HEK293 (cell line): Measurements from ENCODE around the gene MAP7.
A peak's percentile ranks its signal among the peaks of the same experiment; 100 is the strongest.
"Not testable (repeated sequence)": the region's sequence is repeated elsewhere in the genome, so short reads cannot be mapped to it uniquely, and the experiment has no call there.

ENCODE experiments used
- CTCF ChIA-PET: fragments of 350-600 bp; formaldehyde crosslinking; extraction: SDS; loops from one replicate; lab custom pipeline; 2021; ENCODE audit warnings: antibody characterized with exemption; lab: Yijun Ruan, JAX
- POLR2A ChIA-PET: fragments of 300-600 bp; formaldehyde crosslinking; extraction: SDS; loops from one replicate; lab custom pipeline; 2020; ENCODE audit warnings: antibody characterized with exemption, inconsistent platforms; lab: Yijun Ruan, JAX
- H3K27ac ChIP-seq: fragments of 200-500 bp; sonication (Bioruptor generic); 2 replicates; pipeline ENCODE4 v1.5.1; 2014; ENCODE audit warnings: low read depth, low read length, control low read depth, inconsistent platforms; ENCODE audit errors: extremely low read depth
- H3K36me3 ChIP-seq, 2 experiments: fragments of 200-500 bp in 1 of 2; sonication (Bioruptor generic) in 1 of 2; 1 replicate in 1 of 2; 2 replicates in 1 of 2; pipeline ENCODE4 v1.5.1; 2014 to 2017; ENCODE audit warnings: inconsistent platforms in 2 of 2, low read length in 2 of 2; ENCODE audit not compliant: control insufficient read depth in 2 of 2, insufficient read depth in 1 of 2
- H3K4me1 ChIP-seq: fragments of 200-500 bp; sonication (Bioruptor generic); 2 replicates; pipeline ENCODE4 v1.5.1; 2014; ENCODE audit warnings: mild to moderate bottlenecking, low read length, inconsistent platforms; ENCODE audit not compliant: control insufficient read depth, insufficient read depth
- H3K4me3 ChIP-seq: 2 replicates; pipeline ENCODE4 v1.5.1; 2011; ENCODE audit warnings: low read depth, mild to moderate bottlenecking, control low read depth, low read length, moderate library complexity
- H3K9me3 ChIP-seq: fragments of 200-500 bp; sonication (Bioruptor generic); 2 replicates; pipeline ENCODE4 v1.5.1; 2014; ENCODE audit warnings: low read depth, low read length, inconsistent platforms; ENCODE audit not compliant: control insufficient read depth, insufficient read depth
- GLIS2 ChIP-seq: fragments of 450-650 bp; formaldehyde crosslinking; IDR thresholded peaks from 2 replicates; pipeline ENCODE4 v1.5.1; 2016; ENCODE audit warnings: missing biosample characterization, missing genetic modification characterization
- KLF8 ChIP-seq: fragments of 450-650 bp; formaldehyde crosslinking; IDR thresholded peaks from 2 replicates; pipeline ENCODE4 v1.5.1; 2016; ENCODE audit warnings: missing biosample characterization, missing genetic modification characterization
- KLF9 ChIP-seq: fragments of 450-650 bp; formaldehyde crosslinking; IDR thresholded peaks from 2 replicates; pipeline ENCODE4 v1.5.1; 2016; ENCODE audit warnings: missing biosample characterization, missing genetic modification characterization, low read depth
- RBAK ChIP-seq: fragments of 450-650 bp; formaldehyde crosslinking; IDR thresholded peaks from 2 replicates; pipeline ENCODE4 v1.5.1; 2016; ENCODE audit warnings: missing biosample characterization, missing genetic modification characterization
- SP2 ChIP-seq: fragments of 450-650 bp; formaldehyde crosslinking; IDR thresholded peaks from 2 replicates; pipeline ENCODE4 v1.5.1; 2016; ENCODE audit warnings: missing biosample characterization, missing genetic modification characterization
- SP3 ChIP-seq: fragments of 450-650 bp; formaldehyde crosslinking; IDR thresholded peaks from 2 replicates; pipeline ENCODE4 v1.5.1; 2016; ENCODE audit warnings: missing biosample characterization, missing genetic modification characterization
- TRIM28 ChIP-seq: IDR thresholded peaks from 2 replicates; pipeline ENCODE4 v1.6.1; 2011; ENCODE audit warnings: low read length, control low read depth, borderline replicate concordance
- YY2 ChIP-seq: fragments of 450-650 bp; formaldehyde crosslinking; IDR thresholded peaks from 2 replicates; pipeline ENCODE4 v1.5.1; 2016; ENCODE audit warnings: missing biosample characterization, missing genetic modification characterization
- ZBTB10 ChIP-seq: fragments of 450-650 bp; formaldehyde crosslinking; IDR thresholded peaks from 2 replicates; pipeline ENCODE4 v1.5.1; 2016; ENCODE audit warnings: missing biosample characterization, missing genetic modification characterization
- ZNF112 ChIP-seq: fragments of 450-650 bp; formaldehyde crosslinking; IDR thresholded peaks from 2 replicates; pipeline ENCODE4 v1.5.0; 2017; ENCODE audit warnings: missing biosample characterization, missing genetic modification characterization
- ZNF140 ChIP-seq: fragments of 450-650 bp; formaldehyde crosslinking; IDR thresholded peaks from 2 replicates; pipeline ENCODE4 v1.5.1; 2016; ENCODE audit warnings: missing biosample characterization, missing genetic modification characterization
- ZNF146 ChIP-seq: fragments of 450-650 bp; formaldehyde crosslinking; IDR thresholded peaks from 2 replicates; pipeline ENCODE4 v1.5.1; 2016; ENCODE audit warnings: missing biosample characterization, missing genetic modification characterization
- ZNF280D ChIP-seq: fragments of 450-650 bp; formaldehyde crosslinking; IDR thresholded peaks from 2 replicates; pipeline ENCODE4 v1.5.1; 2016; ENCODE audit warnings: missing biosample characterization, missing genetic modification characterization
- ZNF324 ChIP-seq: fragments of 450-650 bp; formaldehyde crosslinking; IDR thresholded peaks from 2 replicates; pipeline ENCODE4 v1.5.1; 2016; ENCODE audit warnings: missing biosample characterization, missing genetic modification characterization
- ZNF335 ChIP-seq: fragments of 450-650 bp; formaldehyde crosslinking; conservative IDR thresholded peaks from 2 replicates; pipeline ENCODE4 v1.5.1; 2016; ENCODE audit warnings: missing biosample characterization, missing genetic modification characterization
- ZNF423 ChIP-seq: fragments of 450-650 bp; formaldehyde crosslinking; IDR thresholded peaks from 2 replicates; pipeline ENCODE4 v1.5.1; 2016; ENCODE audit warnings: missing biosample characterization, missing genetic modification characterization
- ZNF521 ChIP-seq: fragments of 450-650 bp; formaldehyde crosslinking; IDR thresholded peaks from 2 replicates; pipeline ENCODE4 v1.5.1; 2017; ENCODE audit warnings: missing biosample characterization, mild to moderate bottlenecking, missing genetic modification characterization
- ZNF580 ChIP-seq: fragments of 450-650 bp; formaldehyde crosslinking; IDR thresholded peaks from 2 replicates; pipeline ENCODE4 v1.5.1; 2016; ENCODE audit warnings: missing biosample characterization, missing genetic modification characterization
- ZNF585B ChIP-seq: fragments of 450-650 bp; formaldehyde crosslinking; IDR thresholded peaks from 2 replicates; pipeline ENCODE4 v1.5.1; 2016; ENCODE audit warnings: missing biosample characterization, missing genetic modification characterization
- ZNF645 ChIP-seq: fragments of 450-650 bp; formaldehyde crosslinking; IDR thresholded peaks from 2 replicates; pipeline ENCODE4; 2016; ENCODE audit warnings: missing biosample characterization, missing genetic modification characterization
- TF ChIP-seq, protein P1 (sequence below): fragments of 450-650 bp; formaldehyde crosslinking; IDR thresholded peaks from 2 replicates; pipeline ENCODE4 v1.5.1; 2016; ENCODE audit warnings: missing biosample characterization, missing genetic modification characterization
- TF ChIP-seq, protein P2 (sequence below): fragments of 450-650 bp; formaldehyde crosslinking; IDR thresholded peaks from 2 replicates; pipeline ENCODE4 v1.5.1; 2016; ENCODE audit warnings: missing biosample characterization, missing genetic modification characterization

MAP7 gene

GRCh38 chr6:136483906-136484305, 66.3 kb downstream of the MAP7 start:
- TF ChIP-seq ZNF521 (tag by site-specific recombination) (no peak), ZNF112 (tag by site-specific recombination) (no peak), ZNF645 (no peak), SP2 (no peak), ZNF585B (tag by site-specific recombination) (no peak), ZNF140 (tag by site-specific recombination) (no peak), ZNF324 (tag by site-specific recombination) (no peak), RBAK (tag by site-specific recombination) (no peak), ZNF335 (no peak), KLF8 (tag by site-specific recombination) (no peak), KLF9 (tag by site-specific recombination) (no peak), ZBTB10 (tag by site-specific recombination) (no peak), YY2 (tag by site-specific recombination) (no peak), GLIS2 (no peak), ZNF423 (tag by site-specific recombination) (no peak), SP3 (tag by site-specific recombination) (no peak), TRIM28 (no peak)
- TF ChIP-seq, protein P1, sequence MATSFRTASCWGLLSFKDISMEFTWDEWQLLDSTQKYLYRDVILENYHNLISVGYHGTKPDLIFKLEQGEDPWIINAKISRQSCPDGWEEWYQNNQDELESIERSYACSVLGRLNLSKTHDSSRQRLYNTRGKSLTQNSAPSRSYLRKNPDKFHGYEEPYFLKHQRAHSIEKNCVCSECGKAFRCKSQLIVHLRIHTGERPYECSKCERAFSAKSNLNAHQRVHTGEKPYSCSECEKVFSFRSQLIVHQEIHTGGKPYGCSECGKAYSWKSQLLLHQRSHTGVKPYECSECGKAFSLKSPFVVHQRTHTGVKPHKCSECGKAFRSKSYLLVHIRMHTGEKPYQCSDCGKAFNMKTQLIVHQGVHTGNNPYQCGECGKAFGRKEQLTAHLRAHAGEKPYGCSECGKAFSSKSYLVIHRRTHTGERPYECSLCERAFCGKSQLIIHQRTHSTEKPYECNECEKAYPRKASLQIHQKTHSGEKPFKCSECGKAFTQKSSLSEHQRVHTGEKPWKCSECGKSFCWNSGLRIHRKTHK (tag by site-specific recombination): no peak
- TF ChIP-seq, protein P2, sequence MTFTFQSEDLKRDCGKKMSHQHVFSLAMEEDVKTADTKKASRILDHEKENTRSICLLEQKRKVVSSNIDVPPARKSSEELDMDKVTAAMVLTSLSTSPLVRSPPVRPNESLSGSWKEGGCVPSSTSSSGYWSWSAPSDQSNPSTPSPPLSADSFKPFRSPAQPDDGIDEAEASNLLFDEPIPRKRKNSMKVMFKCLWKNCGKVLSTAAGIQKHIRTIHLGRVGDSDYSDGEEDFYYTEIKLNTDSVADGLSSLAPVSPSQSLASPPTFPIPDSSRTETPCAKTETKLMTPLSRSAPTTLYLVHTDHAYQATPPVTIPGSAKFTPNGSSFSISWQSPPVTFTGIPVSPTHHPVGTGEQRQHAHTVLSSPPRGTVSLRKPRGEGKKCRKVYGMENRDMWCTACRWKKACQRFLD (tag by site-specific recombination): no peak
- Histone ChIP-seq H3K36me3 (no peaks in the 10 kb centered on the region), H3K4me3 (no peak overlapping the region), H3K4me1 (no peaks in the 10 kb centered on the region), H3K27ac (no peak overlapping the region), H3K9me3 (no peaks in the 10 kb centered on the region)
- ChIA-PET CTCF (interaction anchor here (0.8 kb wide), 1 partner anchor 21 kb away, joined by 3 read pairs; no protein-coding TSS in a partner anchor), POLR2A (no interaction called here)

- POLR2A ChIA-PET, H3K4me1 ChIP-seq, H3K9me3 ChIP-seq, H3K27ac ChIP-seq, H3K4me3 ChIP-seq, H3K36me3 ChIP-seq, CTCF ChIA-PET: not testable (repeated sequence)
- TF ChIP-seq ZNF580 (tag by site-specific recombination) (peak; percentile 81), ZNF146 (tag by site-specific recombination) (peak; percentile 90), ZNF280D (tag by site-specific recombination) (0 out of 2 replicates have a peak, but pooled peaks have one; percentile 55)
Measured at GRCh38 chr6:136483005-136483404, 67.2 kb downstream of the MAP7 start.
